NCI-H2227 (cell line): ENCODE results near the gene KMT5B.

Source experiments
- DNase-seq: peaks from one replicate; lab custom pipeline; 2025; ENCODE audit not compliant: unreplicated experiment; lab: John Stamatoyannopoulos, UW

KMT5B gene

GRCh38 chr11:68146704-68147474 is 66.2 kb downstream of the KMT5B start:
- peak; percentile 52 for DNase-seq

- DNase-seq, result no peak
Measured at GRCh38 chr11:68146010-68146540, 67.0 kb downstream of the KMT5B start.

- no peak for DNase-seq
Measured at GRCh38 chr11:68145120-68145866, 67.8 kb downstream of the KMT5B start.

- no peak for DNase-seq
Measured at GRCh38 chr11:68143310-68143689, 69.8 kb downstream of the KMT5B start.

GRCh38 chr11:68142441-68143309 is 70.4 kb downstream of the KMT5B start:
- no peak for DNase-seq

GRCh38 chr11:68142028-68142412 is 71.1 kb downstream of the KMT5B start:
- no peak for DNase-seq

GRCh38 chr11:68141246-68142027 is 71.7 kb downstream of the KMT5B start:
- DNase-seq, result no peak

- DNase-seq, result peak; percentile 57
Measured at GRCh38 chr11:68140496-68141245, 72.4 kb downstream of the KMT5B start.

GRCh38 chr11:68138237-68138636 is 74.9 kb downstream of the KMT5B start:
- DNase-seq, result no peak

- no peak for DNase-seq
Measured at GRCh38 chr11:68137833-68138232, 75.3 kb downstream of the KMT5B start.

- DNase-seq, result no peak
Measured at GRCh38 chr11:68136866-68137265, 76.2 kb downstream of the KMT5B start.

GRCh38 chr11:68135161-68135560 is 77.9 kb downstream of the KMT5B start:
- DNase-seq, result no peak

- no peak for DNase-seq
Measured at GRCh38 chr11:68133761-68134160, 79.3 kb downstream of the KMT5B start.

- no peak for DNase-seq
Measured at GRCh38 chr11:68130121-68130520, 83.0 kb downstream of the KMT5B start.

- no peak for DNase-seq
Measured at GRCh38 chr11:68128682-68129327, 84.3 kb downstream of the KMT5B start.

GRCh38 chr11:68127714-68128681 is 85.1 kb downstream of the KMT5B start:
- DNase-seq, result peak; percentile 81

- DNase-seq, result no peak
Measured at GRCh38 chr11:68125164-68125563, 87.9 kb downstream of the KMT5B start.

GRCh38 chr11:68122936-68123539 is 90.1 kb downstream of the KMT5B start:
- DNase-seq, result no peak
